LNCaP clone FGC (cell line): Measurements from ENCODE around the gene ZNF536.
A peak's percentile ranks its signal among the peaks of the same experiment; 100 is the strongest.
"Not testable (repeated sequence)": the region's sequence is repeated elsewhere in the genome, so short reads cannot be mapped to it uniquely, and the experiment has no call there.

Experiments
- DNase-seq: peaks from one replicate; pipeline ENCODE4 v3.0.0-alpha.2; 2011; ENCODE audit warnings: low read depth
- H3K4me3 ChIP-seq: 2 replicates; pipeline ENCODE4 v1.5.1; 2011; ENCODE audit warnings: mild to moderate bottlenecking, low read depth, low read length, control low read depth
- TF ChIP-seq, protein P1 (sequence below): IDR thresholded peaks from 2 replicates; pipeline ENCODE4 v1.5.1; 2012; ENCODE audit warnings: mild to moderate bottlenecking; ENCODE audit not compliant: control insufficient read depth, insufficient read depth; ENCODE audit errors: extremely low read depth

Gene ZNF536

DNA sequence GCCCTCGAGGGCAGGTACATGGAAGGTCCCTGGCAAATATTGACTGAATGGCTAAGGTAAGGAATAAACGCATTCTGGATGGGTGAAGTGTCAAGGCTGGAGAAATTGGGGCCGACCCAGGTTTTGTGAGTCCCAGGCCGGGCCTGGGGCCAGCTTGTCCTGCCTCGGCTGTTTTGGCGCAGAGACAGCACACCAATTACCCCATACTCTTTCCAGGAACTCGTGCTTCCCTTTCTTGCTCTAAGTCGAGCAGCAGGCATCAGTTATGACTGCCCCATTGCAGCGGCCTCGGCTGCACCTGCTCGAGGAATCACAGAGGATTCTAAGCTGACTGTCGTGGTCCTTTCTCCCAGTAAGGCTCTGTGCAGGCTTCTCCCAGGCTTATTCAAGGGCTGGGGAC lies 67.1 kb downstream of the ZNF536 start:
- TF ChIP-seq, protein P1, sequence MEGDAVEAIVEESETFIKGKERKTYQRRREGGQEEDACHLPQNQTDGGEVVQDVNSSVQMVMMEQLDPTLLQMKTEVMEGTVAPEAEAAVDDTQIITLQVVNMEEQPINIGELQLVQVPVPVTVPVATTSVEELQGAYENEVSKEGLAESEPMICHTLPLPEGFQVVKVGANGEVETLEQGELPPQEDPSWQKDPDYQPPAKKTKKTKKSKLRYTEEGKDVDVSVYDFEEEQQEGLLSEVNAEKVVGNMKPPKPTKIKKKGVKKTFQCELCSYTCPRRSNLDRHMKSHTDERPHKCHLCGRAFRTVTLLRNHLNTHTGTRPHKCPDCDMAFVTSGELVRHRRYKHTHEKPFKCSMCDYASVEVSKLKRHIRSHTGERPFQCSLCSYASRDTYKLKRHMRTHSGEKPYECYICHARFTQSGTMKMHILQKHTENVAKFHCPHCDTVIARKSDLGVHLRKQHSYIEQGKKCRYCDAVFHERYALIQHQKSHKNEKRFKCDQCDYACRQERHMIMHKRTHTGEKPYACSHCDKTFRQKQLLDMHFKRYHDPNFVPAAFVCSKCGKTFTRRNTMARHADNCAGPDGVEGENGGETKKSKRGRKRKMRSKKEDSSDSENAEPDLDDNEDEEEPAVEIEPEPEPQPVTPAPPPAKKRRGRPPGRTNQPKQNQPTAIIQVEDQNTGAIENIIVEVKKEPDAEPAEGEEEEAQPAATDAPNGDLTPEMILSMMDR: no peak
- no peak for DNase-seq
- no peak overlapping the region for H3K4me3 ChIP-seq

DNA sequence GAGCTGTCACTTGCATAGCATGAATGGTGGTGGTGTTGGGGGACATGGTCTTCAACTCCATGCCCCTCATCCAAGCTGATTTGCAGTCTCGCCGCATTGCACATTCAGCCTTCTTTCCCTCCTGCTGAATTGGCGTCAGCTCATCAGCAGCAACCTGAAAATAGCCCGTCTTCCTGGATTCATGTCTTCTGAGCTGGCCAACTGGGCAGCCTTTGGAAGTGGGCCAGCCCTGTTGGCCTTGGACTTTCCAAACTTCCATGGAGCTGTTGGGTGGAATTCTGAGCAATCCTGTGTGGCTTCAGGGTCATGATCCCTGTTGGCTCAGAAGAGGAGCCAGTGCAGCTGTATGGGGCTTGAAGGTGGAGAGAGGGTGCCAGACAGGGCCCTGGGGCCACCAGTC lies 68.8 kb downstream of the ZNF536 start:
- TF ChIP-seq, protein P1: no peak
- DNase-seq: no peak
- no peak overlapping the region for H3K4me3 ChIP-seq

DNA sequence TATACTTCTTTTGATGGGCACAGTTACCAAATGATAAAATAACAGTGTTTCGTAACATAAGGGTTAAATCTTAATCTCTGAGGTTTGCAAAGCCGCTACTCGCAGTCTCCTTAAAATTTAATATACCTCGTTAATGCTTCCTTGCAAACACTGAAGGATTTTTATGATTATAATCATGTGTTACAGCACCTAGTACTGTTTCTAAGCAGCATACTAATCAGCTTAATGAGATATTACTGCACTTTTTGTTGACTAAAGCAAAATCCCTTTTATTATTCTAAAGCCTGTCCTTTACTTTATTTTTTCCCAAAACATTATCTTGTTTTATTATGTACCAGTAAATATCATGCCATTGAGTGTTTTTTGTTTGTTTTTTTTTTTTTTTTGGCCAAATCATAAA lies 70.5 kb downstream of the ZNF536 start:
- no peak overlapping the region for H3K4me3 ChIP-seq
- DNase-seq: peak; percentile 32
- TF ChIP-seq, protein P1: no peak

DNA sequence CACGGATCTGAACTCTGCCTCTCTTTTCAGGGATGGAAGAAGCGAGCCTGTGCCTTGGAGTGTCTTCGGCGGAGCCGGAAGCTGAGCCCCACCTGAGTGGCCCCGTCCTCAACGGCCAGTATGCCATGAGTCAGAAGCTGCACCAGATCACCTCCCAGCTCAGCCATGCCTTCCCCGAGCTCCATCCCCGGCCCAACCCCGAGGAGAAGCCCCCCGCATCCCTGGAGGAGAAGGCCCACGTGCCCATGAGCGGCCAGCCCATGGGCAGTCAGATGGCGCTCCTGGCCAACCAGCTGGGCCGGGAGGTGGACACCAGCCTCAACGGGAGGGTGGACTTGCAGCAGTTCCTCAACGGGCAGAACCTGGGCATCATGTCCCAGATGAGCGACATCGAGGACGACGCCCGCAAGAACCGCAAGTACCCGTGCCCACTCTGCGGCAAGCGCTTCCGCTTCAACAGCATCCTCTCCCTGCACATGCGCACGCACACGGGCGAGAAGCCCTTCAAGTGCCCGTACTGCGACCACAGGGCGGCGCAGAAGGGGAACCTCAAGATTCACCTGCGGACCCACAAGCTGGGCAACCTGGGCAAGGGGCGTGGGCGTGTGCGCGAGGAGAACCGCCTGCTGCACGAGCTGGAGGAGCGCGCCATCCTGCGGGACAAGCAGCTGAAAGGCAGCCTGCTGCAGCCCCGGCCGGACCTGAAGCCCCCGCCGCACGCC lies 71.5 kb downstream of the ZNF536 start:
- DNase-seq: no peak
- H3K4me3 ChIP-seq: no peak overlapping the region
- TF ChIP-seq, protein P1: no peak

DNA sequence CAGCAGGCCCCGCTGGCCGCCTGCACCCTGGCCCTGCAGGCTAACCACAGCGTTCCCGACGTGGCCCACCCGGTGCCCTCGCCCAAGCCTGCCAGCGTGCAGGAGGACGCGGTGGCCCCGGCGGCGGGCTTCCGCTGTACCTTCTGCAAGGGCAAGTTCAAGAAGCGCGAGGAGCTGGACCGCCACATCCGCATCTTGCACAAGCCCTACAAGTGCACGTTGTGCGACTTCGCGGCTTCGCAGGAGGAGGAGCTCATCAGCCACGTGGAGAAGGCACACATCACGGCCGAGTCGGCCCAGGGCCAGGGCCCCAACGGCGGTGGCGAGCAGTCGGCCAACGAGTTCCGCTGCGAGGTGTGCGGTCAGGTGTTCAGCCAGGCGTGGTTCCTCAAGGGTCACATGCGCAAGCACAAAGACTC lies 72.1 kb downstream of the ZNF536 start:
- DNase-seq: no peak
- H3K4me3 ChIP-seq: no peak overlapping the region
- TF ChIP-seq, protein P1: no peak

DNA sequence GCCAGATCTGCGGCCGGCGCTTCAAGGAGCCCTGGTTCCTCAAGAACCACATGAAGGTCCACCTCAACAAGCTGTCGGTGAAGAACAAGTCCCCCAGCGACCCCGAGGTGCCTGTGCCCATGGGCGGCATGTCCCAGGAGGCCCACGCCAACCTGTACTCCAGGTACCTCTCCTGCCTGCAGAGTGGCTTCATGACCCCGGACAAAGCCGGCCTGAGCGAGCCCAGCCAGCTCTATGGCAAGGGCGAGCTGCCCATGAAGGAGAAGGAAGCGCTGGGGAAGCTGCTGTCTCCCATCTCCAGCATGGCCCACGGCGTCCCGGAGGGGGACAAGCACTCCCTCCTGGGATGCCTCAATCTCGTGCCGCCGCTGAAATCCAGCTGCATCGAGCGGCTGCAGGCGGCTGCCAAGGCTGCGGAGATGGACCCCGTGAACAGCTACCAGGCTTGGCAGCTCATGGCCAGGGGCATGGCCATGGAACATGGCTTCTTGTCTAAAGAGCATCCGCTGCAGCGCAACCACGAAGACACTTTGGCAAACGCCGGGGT lies 72.6 kb downstream of the ZNF536 start:
- TF ChIP-seq, protein P1: no peak
- no peak for DNase-seq

DNA sequence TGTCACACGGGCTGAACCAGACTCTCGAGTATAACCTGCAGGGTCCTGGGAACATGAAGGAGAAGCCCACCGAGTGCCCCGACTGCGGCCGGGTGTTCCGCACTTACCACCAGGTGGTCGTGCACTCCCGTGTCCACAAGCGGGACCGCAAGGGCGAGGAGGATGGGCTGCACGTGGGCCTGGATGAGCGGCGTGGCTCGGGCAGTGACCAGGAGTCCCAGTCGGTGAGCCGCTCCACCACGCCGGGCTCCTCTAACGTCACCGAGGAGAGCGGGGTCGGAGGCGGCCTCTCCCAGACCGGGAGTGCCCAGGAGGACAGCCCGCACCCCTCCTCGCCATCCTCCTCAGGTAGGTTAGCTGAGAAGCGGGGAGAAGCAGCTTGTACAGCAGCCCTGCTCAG lies 73.2 kb downstream of the ZNF536 start:
- no peak overlapping the region for H3K4me3 ChIP-seq
- no peak for DNase-seq
- TF ChIP-seq, protein P1: no peak

More for the DNA sequence above, 72.6 kb downstream of the ZNF536 start:
- no peak overlapping the region for H3K4me3 ChIP-seq

DNA sequence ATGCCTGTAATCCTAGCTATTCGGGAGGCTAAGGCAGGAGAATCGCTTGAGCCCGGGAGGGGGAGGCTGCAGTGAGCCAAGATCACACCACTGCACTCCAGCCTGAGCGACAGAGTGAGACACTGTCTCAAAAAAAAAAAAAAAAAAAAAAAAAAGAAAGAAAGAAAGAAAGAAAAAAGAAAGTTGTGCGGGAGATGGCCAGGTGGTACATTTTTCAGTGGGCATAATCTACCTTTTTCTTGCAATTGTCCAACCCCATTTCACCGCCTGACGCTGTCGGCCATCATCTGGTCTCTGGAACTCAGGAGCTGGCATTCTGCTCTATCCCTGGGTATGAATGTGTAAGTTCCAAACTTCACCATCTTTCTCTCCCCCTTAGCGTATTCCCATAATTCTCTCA lies 73.9 kb downstream of the ZNF536 start:
- H3K4me3 ChIP-seq, DNase-seq: not testable (repeated sequence)
